HepG2 (cell line): ENCODE data around the gene MRAP.

Experiments
- CBX5 ChIP-seq: sonication (generic); formaldehyde crosslinking; IDR thresholded peaks from 2 replicates; pipeline ENCODE4 v1.4.0; 2020; ENCODE audit warnings: missing genetic modification reagents, borderline replicate concordance
- POLR2AphosphoS5 ChIP-seq: IDR thresholded peaks from 2 replicates; pipeline ENCODE4 v1.6.1; 2012; ENCODE audit warnings: low read depth, low read length

DNA sequence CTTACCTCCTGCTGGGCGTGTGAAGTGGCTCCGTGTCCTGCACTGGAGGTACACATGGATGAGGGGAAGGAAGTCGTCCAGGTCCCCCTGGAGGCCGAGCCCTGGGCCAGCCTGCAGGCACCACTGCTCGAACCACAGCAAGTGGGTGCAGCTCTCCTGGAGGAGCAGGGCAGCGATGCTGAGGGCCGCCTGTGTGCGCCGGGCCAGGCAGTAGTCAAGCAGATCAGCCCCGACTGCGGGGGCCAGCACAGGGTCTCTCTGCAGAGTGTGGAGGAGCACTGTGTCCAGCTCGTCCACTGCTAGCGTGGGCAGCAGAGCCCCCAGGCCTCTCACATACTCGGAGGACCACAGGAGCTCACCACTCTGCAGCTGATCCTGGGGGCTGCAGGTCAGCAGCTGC is 48.3 kb downstream of the MRAP start:
- no peak for TF ChIP-seq POLR2AphosphoS5
- TF ChIP-seq CBX5 = no peak
